Bone marrow (tissue), 2 donors: Measurements from ENCODE around the gene PRMT3.
"Not testable (repeated sequence)": the region's sequence is repeated elsewhere in the genome, so short reads cannot be mapped to it uniquely, and the experiment has no call there.

Experiments
- DNase-seq, 2 donors: peaks; one replicate each; lab custom pipeline; 2025; lab: John Stamatoyannopoulos, UW

The PRMT3 gene

DNA sequence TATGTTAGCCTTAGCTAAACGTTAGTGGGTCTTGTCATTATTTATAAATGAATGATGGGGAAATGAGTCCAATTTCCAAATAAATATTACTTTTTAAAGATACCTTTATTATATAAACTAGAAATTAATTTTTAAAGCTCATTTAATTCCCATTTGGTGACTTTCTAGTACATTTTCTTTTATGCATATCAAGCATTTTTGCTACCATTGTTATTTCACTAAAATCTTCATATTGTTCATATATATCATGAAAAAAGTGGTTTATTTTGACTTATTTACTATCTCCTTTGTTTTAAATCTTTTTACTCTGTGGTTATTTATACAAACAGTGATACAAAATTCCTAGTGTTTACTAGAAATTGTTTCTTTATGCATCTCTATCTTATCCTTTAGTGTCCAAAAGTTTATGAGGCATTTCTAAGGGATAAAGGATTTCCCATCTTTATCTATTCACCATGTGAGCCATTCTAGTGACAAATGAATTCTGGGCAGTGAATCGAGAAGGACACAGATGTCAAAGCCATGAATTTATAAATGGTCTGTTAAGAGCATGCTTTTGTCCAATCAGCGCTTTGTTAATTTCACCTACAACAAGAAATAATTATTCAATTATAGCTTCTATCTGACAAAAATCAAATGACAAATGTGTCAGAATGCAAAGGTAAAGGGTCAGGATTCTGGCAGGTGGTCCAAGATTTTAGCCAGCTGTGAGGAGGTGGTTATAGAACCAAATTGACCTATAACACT, 70.6 kb downstream of the PRMT3 start:
- no peak for DNase-seq

GRCh38 chr11:20458905-20459632, 71.6 kb downstream of the PRMT3 start:
- DNase-seq: no peak

- no peak for DNase-seq
Observed at GRCh38 chr11:20459865-20460264, 72.3 kb downstream of the PRMT3 start.

GRCh38 chr11:20464518-20464917, 77.0 kb downstream of the PRMT3 start:
- DNase-seq: no peak

GRCh38 chr11:20467487-20468185, 80.1 kb downstream of the PRMT3 start:
- no peak for DNase-seq

DNA sequence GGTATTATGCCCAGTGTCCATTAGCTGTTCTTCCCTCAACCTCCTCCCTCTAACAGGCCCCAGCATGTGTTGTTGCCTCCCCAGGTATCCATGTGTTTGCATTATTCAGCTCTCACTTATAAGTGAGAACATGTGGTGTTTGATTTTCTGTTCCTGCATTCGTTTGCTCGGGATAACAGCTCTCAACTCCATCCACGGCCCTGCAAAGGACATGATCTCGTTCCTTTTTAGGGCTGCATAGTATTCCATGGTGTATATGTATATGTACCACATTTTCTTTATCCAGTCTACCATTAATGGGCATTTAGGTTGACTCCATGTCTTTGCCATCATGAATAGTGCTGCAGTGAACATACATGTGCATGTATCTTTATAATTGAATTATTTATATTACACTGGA, 82.8 kb downstream of the PRMT3 start:
- DNase-seq: no peak

DNA sequence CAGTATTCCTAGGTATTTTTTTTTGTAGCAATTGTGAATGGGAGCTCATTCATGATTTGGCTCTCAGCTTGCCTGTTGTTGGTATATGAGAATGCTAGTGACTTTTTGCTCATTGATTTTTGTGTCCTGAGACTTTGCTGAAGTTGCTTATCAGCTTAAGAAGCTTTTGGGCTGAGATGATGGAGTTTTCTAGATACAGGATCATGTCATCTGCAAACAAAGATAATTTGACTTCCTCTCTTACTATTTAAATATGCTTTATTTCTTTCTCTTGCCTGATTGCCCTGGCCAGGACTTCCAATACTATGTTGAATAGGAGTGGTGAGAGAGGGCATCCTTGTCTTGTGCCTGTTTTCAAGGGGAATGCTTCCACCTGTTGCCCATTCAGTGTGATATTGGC, 84.4 kb downstream of the PRMT3 start:
- DNase-seq: not testable (repeated sequence)

DNA sequence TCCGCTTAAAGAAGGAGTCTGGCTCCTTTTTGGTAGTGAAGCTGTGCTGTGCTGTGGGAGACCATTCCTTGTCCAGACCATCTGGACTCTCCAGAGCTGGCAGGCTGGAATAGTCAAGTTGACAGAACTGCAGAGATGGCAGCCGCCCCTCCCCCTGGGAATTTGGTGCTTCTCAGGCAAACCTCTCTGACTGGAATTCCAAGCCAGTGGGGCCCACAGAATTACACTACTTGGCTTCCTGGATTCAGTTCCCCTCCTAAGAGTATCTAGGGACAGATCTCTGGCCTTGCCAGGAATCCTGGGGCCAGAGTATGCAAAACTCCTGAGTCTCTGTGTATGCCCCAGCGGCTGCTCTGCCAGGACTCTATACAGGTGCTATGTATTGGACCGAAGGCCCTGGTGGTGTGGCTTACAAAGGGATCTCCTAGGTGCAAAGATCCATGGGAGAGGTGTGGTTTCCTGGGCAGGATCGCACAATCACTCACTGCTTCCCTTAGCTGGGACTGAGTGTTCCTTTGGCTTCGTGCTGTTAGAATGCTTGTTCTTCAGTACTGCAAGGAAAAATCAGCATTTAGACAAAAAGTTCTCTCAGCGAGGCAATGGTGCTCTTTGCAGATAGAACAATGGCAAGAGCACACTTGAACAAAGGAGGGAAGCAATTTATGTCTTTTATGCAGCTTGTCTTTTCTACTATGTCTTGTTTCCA, 86.8 kb downstream of the PRMT3 start:
- DNase-seq: no peak

- DNase-seq: peak in 1 of 2 donors; percentile 8
Observed at GRCh38 chr11:20474882-20475517, 87.5 kb downstream of the PRMT3 start.

GRCh38 chr11:20477418-20478090, 90.0 kb downstream of the PRMT3 start:
- no peak for DNase-seq

DNA sequence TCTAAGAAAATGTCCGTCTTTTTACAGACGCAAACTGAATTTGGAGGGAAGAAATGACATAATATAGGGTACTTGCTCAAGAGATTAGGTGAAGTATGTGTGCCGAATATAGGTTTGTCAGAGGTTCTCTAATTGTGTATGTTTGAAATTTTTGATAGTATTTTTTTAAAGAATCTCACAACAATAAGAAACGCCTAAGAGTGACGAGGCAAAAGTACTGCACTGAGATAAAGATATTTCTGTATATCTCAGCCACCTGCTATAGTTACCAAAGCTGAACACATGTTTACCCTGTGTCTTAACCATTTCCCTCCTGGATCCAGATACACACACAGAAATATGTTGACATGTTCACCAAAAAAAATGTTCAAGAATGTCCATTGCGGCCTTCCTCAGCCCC, 92.0 kb downstream of the PRMT3 start:
- DNase-seq: no peak

GRCh38 chr11:20483931-20484330, 96.4 kb downstream of the PRMT3 start:
- no peak for DNase-seq

GRCh38 chr11:20484416-20484815, 96.9 kb downstream of the PRMT3 start:
- not testable (repeated sequence) for DNase-seq

- no peak for DNase-seq
Observed at GRCh38 chr11:20488352-20488751, 100.8 kb downstream of the PRMT3 start.

- DNase-seq: no peak
Observed at GRCh38 chr11:20489948-20490347, 102.4 kb downstream of the PRMT3 start.

GRCh38 chr11:20493340-20493739, 105.8 kb downstream of the PRMT3 start:
- no peak for DNase-seq

DNA sequence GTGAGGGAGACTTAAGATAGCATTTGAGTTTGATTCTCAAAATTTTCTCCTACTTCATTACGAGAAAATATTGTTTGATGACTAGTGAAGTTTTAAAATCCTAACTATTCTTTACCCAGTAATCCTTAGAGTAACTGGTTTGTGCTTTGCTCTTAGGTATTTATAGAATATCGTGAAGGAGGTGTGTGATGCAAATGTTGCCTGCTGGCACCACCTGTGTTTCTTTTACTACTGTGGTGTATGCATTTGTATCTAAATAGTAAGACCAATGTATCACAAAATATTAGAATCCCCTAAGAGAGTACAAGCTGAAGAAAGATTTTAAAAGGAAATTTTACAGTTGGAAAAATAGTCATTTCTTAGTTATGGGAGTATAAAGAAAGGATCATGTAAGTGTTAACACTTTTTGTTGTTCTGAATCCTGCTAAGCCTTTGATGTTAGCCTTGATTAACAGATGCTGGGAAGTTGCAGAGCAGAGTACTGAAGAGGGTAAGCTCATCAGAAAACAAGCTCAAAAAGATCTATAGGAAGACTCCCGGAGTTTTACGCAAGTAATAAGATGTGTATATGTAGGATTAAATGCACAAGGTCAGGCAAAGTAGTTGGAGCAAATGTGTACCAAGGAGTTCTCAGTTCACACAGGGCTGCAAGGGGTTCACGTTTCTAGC, 109.7 kb downstream of the PRMT3 start:
- DNase-seq: no peak

DNA sequence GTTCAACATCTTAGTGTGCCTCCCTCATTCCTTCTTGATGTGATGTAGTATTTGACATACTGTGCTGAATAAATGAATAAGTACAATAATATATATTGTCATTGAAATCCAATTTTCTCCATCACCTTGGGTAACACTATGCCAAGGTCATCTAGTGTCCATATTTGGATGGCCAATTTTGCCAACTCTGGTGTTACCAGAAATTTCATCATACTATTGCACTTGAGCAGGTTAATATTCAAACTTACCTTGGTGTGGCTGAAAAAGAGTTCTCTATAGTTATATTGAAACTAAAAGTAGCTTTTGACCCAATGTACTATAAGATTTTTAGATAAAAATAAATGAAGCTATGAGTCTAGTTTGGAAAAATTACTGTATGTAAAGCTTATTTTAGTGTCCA, 113.7 kb downstream of the PRMT3 start:
- no peak for DNase-seq

GRCh38 chr11:20501971-20502370, 114.5 kb downstream of the PRMT3 start:
- DNase-seq: no peak

DNA sequence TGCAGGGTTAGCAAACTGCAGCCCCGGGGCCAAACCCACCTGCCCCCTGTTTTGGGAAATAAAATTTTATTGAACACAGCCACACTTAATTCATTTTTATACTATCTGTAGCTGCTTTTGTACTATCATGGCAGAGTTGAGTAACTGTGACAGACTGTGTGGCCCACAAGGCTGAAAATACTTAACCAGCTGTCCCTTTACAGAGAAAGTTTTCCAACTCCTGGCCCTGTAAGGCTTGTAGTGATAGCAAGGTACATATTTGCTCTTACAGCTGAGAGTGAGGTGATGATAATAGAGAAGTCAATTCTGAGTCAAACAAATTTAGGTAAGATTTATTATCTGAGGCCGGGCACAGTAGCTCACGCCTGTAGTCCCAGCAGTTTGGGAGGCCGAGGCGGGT, 124.5 kb downstream of the PRMT3 start:
- DNase-seq: no peak

DNA sequence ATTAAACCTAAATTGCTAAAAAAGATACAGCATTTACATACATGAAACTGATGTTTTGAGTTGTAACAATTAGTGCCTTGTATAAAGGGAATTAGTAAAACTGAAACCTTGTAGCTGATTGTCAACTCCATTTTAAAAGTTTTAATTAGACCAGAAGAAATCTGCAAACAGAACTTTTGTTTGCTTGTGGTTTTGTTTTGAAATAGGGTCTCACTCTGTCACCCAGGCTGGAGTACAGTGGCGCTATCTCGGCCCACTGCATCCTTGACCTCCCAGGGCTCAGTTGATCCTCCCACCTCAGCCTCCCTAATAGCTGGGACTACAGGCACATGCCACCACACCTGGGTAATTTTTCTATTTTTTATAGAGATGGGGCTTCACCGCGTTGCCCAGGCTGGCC, 125.4 kb downstream of the PRMT3 start:
- no peak for DNase-seq
